ENCODE results near the gene MTPN. TPM values are rescaled to one million over a fixed set of nuclear protein-coding genes. Genes with fewer than 3 reads are reported as not detected.

MTPN gene
- total RNA-seq, 1 experiment from 2014 or later, result 217 TPM

GRCh38 chr7:135981958-135982646 is 4.9 kb upstream of the MTPN start:
- peak; percentile 21 for DNase-seq (ENCODE audit: low read depth)

- DNase-seq (ENCODE audit: low read depth), result peak; percentile 94
Observed at GRCh38 chr7:135980665-135981180, 3.6 kb upstream of the MTPN start.

- DNase-seq (ENCODE audit: low read depth), result peak; percentile 67
Observed at GRCh38 chr7:135980012-135980551, 2.9 kb upstream of the MTPN start.

- DNase-seq (ENCODE audit: low read depth), result no peak
Observed at GRCh38 chr7:135979471-135980011, 2.4 kb upstream of the MTPN start.

- no peak for DNase-seq (ENCODE audit: low read depth)
Observed at GRCh38 chr7:135978624-135979023, 1.5 kb upstream of the MTPN start.

- DNase-seq (ENCODE audit: low read depth), result no peak
Observed at GRCh38 chr7:135977742-135978066, 545 bp upstream of the MTPN start.

- DNase-seq (ENCODE audit: low read depth), result peak; percentile 36
Observed at GRCh38 chr7:135976312-135977006, 700 bp downstream of the MTPN start.

- DNase-seq (ENCODE audit: low read depth), result no peak
Observed at GRCh38 chr7:135975166-135975565, 2.0 kb downstream of the MTPN start.

GRCh38 chr7:135974667-135975066 is 2.5 kb downstream of the MTPN start:
- DNase-seq (ENCODE audit: low read depth), result no peak

GRCh38 chr7:135971366-135971725 is 5.8 kb downstream of the MTPN start:
- no peak for DNase-seq (ENCODE audit: low read depth)

GRCh38 chr7:135970682-135971365 is 6.3 kb downstream of the MTPN start:
- no peak for DNase-seq (ENCODE audit: low read depth)

- no peak for DNase-seq (ENCODE audit: low read depth)
Observed at GRCh38 chr7:135970045-135970444, 7.1 kb downstream of the MTPN start.

- no peak for DNase-seq (ENCODE audit: low read depth)
Observed at GRCh38 chr7:135966341-135967043, 10.7 kb downstream of the MTPN start.

GRCh38 chr7:135965602-135966001 is 11.6 kb downstream of the MTPN start:
- DNase-seq (ENCODE audit: low read depth), result no peak

- DNase-seq (ENCODE audit: low read depth), result no peak
Observed at GRCh38 chr7:135964791-135965190, 12.4 kb downstream of the MTPN start.

- DNase-seq (ENCODE audit: low read depth), result peak; percentile 33
Observed at GRCh38 chr7:135964274-135964673, 12.9 kb downstream of the MTPN start.

GRCh38 chr7:135962802-135963201 is 14.4 kb downstream of the MTPN start:
- DNase-seq (ENCODE audit: low read depth), result no peak

GRCh38 chr7:135960709-135961451 is 16.3 kb downstream of the MTPN start:
- DNase-seq (ENCODE audit: low read depth), result no peak

- DNase-seq (ENCODE audit: low read depth), result peak; percentile 23
Observed at GRCh38 chr7:135959646-135960363, 17.4 kb downstream of the MTPN start.

GRCh38 chr7:135958173-135958572 is 19.0 kb downstream of the MTPN start:
- DNase-seq (ENCODE audit: low read depth), result no peak

Data from M059J (cell line).